Tibial nerve (tissue), 4 donors: ENCODE results near the gene SLC4A7.

Experiments used
- CTCF ChIP-seq, 5 experiments: fragments of 200-600 bp in 3 of 5; fragments of 450-650 bp in 2 of 5; sonication (generic) in 3 of 5; IDR thresholded peaks; one replicate each; pipeline ENCODE4 v1.5.1; 2016 to 2019; ENCODE audit warnings: antibody characterized with exemption in 5 of 5, mild to moderate bottlenecking in 3 of 5, moderate library complexity in 2 of 5
- EP300 ChIP-seq, 2 donors: sonication (generic); formaldehyde crosslinking; IDR thresholded peaks; one replicate each; pipeline ENCODE4 v1.6.1; 2017; ENCODE audit warnings: antibody characterized with exemption in 2 of 2, mild to moderate bottlenecking in 1 of 2

- TF ChIP-seq EP300 (IDR thresholded peaks at IDR 0.05) (no peak), CTCF (IDR thresholded peaks at IDR 0.05) (no peak)
Measured at GRCh38 chr3:27391796-27392195, 92.4 kb downstream of the SLC4A7 start.
